Brain microvascular endothelial cell (primary cell): ENCODE results near the gene TMEM62.

Experiments
- DNase-seq: peaks from one replicate; pipeline ENCODE4 v3.0.0-alpha.2; 2020
- H3K27ac ChIP-seq: fragments of 250-450 bp; sonication (Bioruptor Pico); 2 replicates; pipeline ENCODE4 v1.5.1; 2020; ENCODE audit warnings: mild to moderate bottlenecking, moderate library complexity
- H3K27me3 ChIP-seq: fragments of 250-450 bp; sonication (Bioruptor Pico); replicated peaks from 2 replicates; pipeline ENCODE4 v1.5.1; 2020; ENCODE audit warnings: mild to moderate bottlenecking
- H3K36me3 ChIP-seq: fragments of 250-450 bp; sonication (Bioruptor Pico); replicated peaks from 2 replicates; pipeline ENCODE4 v1.5.1; 2020; ENCODE audit warnings: mild to moderate bottlenecking
- H3K4me3 ChIP-seq: 2 replicates; pipeline ENCODE4 v1.5.1; 2011; ENCODE audit warnings: low read depth, mild to moderate bottlenecking, control low read depth, low read length, moderate library complexity
- in situ Hi-C: cut with HindIII; loops from 2 replicates; pipeline ENCODE4 v1.10.0; 2017; ENCODE audit warnings: low sequenced_read_pairs, low pct_ligation_motif_present
- TF ChIP-seq, protein P1 (sequence below): IDR thresholded peaks from 2 replicates; pipeline ENCODE4 v1.5.1; 2011; ENCODE audit warnings: low read depth, mild to moderate bottlenecking, moderate library complexity, low read length, control low read depth, inconsistent platforms; ENCODE audit errors: missing control alignments

TMEM62 gene

DNA sequence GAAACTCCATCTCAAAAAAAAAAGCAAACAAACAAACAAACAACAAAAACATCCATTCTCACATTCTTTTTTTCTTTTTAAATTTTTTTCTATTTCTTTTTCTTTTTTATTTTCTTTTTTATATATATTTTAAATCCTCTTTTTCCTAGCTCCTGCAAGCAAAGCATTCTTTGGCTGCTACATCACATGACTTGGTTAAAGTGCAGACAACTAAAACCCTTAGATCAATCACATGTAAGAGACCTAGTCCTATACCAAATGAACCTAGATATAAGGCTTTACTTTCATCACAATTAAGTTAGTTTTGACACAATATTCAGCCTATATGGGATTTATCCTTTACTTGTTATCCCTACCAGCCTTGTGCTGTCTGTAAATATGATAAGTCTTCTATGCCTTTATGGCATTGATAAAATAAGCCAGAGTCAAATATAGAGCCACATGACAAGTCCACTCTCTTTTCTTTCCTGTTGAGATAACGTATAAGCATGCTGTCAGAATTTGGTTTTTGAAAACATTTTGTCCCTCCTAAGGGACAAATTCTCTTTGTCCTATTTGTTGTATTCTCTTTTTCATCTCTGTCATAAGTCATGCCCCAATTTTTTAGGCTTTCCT is 38.9 kb upstream of the TMEM62 start:
- in situ Hi-C loops = no loop called here
- Histone ChIP-seq H3K27me3 (no peaks in the 10 kb centered on the region), H3K4me3 (no peak overlapping the region), H3K27ac (no peak overlapping the region), H3K36me3 (peaks cover 2% of the 10 kb centered on the region)
- TF ChIP-seq, protein P1, sequence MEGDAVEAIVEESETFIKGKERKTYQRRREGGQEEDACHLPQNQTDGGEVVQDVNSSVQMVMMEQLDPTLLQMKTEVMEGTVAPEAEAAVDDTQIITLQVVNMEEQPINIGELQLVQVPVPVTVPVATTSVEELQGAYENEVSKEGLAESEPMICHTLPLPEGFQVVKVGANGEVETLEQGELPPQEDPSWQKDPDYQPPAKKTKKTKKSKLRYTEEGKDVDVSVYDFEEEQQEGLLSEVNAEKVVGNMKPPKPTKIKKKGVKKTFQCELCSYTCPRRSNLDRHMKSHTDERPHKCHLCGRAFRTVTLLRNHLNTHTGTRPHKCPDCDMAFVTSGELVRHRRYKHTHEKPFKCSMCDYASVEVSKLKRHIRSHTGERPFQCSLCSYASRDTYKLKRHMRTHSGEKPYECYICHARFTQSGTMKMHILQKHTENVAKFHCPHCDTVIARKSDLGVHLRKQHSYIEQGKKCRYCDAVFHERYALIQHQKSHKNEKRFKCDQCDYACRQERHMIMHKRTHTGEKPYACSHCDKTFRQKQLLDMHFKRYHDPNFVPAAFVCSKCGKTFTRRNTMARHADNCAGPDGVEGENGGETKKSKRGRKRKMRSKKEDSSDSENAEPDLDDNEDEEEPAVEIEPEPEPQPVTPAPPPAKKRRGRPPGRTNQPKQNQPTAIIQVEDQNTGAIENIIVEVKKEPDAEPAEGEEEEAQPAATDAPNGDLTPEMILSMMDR = no peak
- DNase-seq = no peak

DNA sequence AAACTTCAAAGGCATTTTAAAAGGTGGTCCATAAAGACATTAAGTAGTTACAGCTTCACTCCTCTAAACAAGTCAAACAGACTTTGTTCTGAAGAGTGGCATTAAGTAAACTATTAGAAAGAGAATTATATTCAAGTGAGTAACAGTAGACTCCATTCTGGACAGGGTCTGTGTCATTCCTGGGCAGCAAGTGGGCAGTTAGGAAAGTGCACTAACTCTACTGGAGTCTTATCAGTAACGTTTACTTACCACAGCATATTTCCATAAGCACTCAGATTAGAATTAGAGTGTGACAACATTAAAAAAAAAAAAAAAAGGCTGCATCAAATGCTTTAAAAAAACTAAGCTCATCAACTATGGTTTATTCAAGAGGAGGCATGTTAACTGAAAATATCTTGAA is 38.1 kb upstream of the TMEM62 start:
- no peak overlapping the region for H3K4me3 ChIP-seq
- in situ Hi-C loops = no loop called here
- peak; percentile 57 for DNase-seq
- TF ChIP-seq, protein P1 = no peak
- no peaks in the 10 kb centered on the region for H3K27me3 ChIP-seq
- H3K36me3 ChIP-seq = peaks cover 2% of the 10 kb centered on the region
- peak overlapping the region; percentile 29 for H3K27ac ChIP-seq

DNA sequence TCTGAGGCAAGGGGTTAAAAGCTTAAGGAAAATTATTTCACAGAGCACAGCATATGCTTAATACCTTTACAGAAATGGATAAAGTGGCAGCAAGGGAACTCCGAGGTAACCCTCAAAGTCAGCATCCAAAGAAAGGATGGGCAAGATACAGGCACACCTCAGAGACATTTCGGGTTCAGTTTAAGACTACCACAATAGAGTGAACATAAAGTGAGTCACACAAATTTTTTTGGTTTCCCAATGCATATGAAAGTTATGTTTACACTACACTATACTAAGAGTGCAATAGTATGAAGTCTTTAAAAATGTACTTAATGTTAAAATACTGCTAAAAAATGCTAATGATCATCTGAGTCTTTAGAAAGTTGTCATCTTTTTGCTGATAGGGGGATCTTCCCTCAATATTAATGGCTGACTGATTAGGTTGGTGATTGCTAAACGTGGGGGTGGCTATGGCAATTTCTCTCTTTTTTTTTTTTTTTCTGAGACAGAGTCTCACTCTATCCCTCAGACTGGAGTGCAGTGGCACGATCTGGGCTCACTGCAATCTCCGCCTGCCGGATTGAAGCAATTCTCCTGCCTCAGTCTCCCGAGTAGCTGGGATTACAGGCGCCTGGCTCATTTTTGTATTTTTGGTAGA is 37.6 kb upstream of the TMEM62 start:
- no peak overlapping the region for H3K4me3 ChIP-seq
- in situ Hi-C loops = no loop called here
- peak overlapping the region; percentile 29 for H3K27ac ChIP-seq
- TF ChIP-seq, protein P1 = no peak
- H3K36me3 ChIP-seq = peaks cover 6% of the 10 kb centered on the region
- no peaks in the 10 kb centered on the region for H3K27me3 ChIP-seq
- no peak for DNase-seq

DNA sequence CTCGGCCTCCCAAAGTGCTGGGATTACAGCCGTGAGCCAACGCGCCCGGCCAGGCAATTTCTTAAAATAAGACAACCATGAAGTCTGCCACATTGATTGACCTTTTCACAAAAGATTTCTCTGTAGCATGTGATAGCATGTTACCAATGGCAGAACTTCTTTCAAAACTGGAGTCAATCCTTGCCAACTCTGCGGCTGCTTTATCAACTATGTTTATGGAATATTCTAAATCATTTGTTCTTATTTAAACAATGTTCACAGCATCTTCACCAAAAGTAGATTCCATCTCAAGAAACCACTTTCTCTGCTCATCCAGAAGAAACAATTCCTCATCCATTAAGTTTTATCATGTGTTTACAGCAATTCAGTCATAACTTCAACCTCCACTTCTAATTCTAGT is 37.0 kb upstream of the TMEM62 start:
- no peak overlapping the region for H3K4me3 ChIP-seq
- no peak overlapping the region for H3K27ac ChIP-seq
- no peak for DNase-seq
- peaks cover 6% of the 10 kb centered on the region for H3K36me3 ChIP-seq
- H3K27me3 ChIP-seq = no peaks in the 10 kb centered on the region
- TF ChIP-seq, protein P1 = no peak
- in situ Hi-C loops = no loop called here

DNA sequence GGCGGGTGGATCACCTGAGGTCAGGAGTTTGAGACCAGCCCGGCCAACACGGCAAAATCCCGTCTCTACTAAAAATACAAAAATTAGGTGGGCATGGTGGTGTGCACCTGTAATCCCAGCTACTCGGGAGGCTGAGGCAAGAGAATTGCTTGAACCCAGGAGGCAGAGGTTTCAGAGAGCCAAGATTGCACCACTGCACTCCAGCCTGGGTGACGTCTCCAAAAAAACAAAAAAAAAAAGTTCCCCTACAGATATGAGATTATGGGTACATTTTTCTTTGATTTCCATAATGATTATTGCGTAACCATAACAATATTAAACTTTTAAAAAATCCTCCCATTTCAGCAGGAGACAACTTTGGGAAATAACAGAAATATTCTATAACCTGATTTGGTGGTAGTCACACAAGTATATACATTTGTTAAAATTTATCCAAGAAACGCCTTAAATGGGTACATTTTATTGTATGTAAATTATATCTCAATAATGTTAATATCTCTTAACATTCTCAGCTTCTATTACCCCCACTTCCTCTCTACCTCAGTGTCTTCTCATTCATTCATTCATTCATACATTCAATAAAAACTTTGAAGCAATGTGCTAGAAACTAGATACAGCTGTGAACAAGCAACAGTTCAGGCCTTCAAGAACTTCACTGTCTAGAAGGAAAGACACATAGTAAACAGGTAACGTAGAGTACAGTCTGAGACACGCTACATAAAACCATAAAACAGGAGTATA is 34.1 kb upstream of the TMEM62 start:
- H3K36me3 ChIP-seq = peaks cover 6% of the 10 kb centered on the region
- no peak for DNase-seq
- TF ChIP-seq, protein P1 = no peak
- H3K27ac ChIP-seq = no peak overlapping the region
- no peaks in the 10 kb centered on the region for H3K27me3 ChIP-seq
- in situ Hi-C loops = no loop called here
- no peak overlapping the region for H3K4me3 ChIP-seq
